Measurements from ENCODE around the gene HNRNPH3.

Gene HNRNPH3

DNA sequence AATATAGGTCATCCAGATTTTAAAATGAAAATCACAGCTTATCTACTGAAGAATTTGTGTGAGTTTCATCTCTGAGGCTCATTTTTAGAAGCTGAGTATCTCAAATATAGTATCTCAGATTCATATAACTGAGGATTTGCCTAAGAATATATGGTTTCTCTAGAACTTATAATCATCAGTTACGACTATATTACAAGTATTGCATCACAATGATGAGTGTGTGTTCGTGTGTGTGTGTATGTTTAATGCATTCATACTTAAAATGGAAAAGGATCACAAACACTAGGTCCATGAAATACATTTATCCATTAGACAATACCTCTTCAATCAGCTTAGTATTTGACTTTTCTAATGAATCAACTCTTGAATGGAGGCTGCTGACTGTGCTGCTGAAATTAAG, 53.9 kb downstream of the HNRNPH3 start:
- DNase-seq (ENCODE audit: low read depth in 2 of 2): no peak
